HepG2 (cell line): ENCODE results near the gene GCH1. TPM values are rescaled to one million over a fixed set of nuclear protein-coding genes. Genes with fewer than 3 reads are reported as not detected.

Source experiments
- ATAC-seq: fragments of 200-7000 bp; cut with Tn5 transposase; 3 replicates; pipeline ENCODE4 v1.9.1; 2020; ENCODE audit warnings: mild to moderate bottlenecking, moderate library complexity
- BruUV-seq: library from RNA; stranded (reverse); fragments of 400-500 nt; replicated peaks from 2 replicates; lab custom pipeline; 2021; lab: Mats Ljungman, UMichigan
- CTCF ChIA-PET: fragments of 300-600 bp; formaldehyde crosslinking; extraction: SDS; loops from one replicate; lab custom pipeline; 2021; ENCODE audit warnings: low total read pairs, inconsistent platforms, low intra/inter-chr PET ratio; lab: Yijun Ruan, JAX
- POLR2A ChIA-PET: fragments of 350-600 bp; sonication (Branson Sonifier 250); formaldehyde crosslinking; loops from one replicate; lab custom pipeline; 2020; ENCODE audit warnings: antibody characterized with exemption, inconsistent platforms; lab: Yijun Ruan, JAX
- DNase-seq: peaks from one replicate; pipeline ENCODE4 v3.0.0-alpha.2; 2015; ENCODE audit warnings: low spot score
- FAIRE-seq: peaks from 3 replicates; lab custom pipeline; 2011; peaks lifted over from hg19 to GRCh38; lab: Jason Lieb, UNC
- H2AFZ ChIP-seq: one replicate; pipeline ENCODE4 v1.6.1; 2011; ENCODE audit warnings: low read length, inconsistent platforms
- H3K27ac ChIP-seq: fragments of 300-600 bp; 3 replicates; pipeline ENCODE4 v1.8.0; 2011; ENCODE audit warnings: mixed run types, mild to moderate bottlenecking, mixed read lengths, low read length, inconsistent platforms; ENCODE audit not compliant: insufficient read depth; ENCODE audit errors: extremely low read length
- H3K27me3 ChIP-seq, 2 experiments: fragments of 200-600 bp in 1 of 2; 2 replicates in 1 of 2; 3 replicates in 1 of 2; pipeline versions ENCODE4 v1.6.0 to v1.8.0; 2011; ENCODE audit warnings: low read length in 2 of 2, mild to moderate bottlenecking in 2 of 2, moderate library complexity in 2 of 2, inconsistent platforms in 1 of 2; ENCODE audit not compliant: insufficient read depth in 2 of 2, control insufficient read depth in 1 of 2
- H3K36me3 ChIP-seq, 2 experiments: fragments of 200-600 bp in 1 of 2; replicated peaks in 1 of 2; 2 replicates in 1 of 2; 3 replicates in 1 of 2; pipeline versions ENCODE4 v1.5.1 to v1.8.0; 2011; ENCODE audit warnings: low read length in 2 of 2, inconsistent platforms in 1 of 2; ENCODE audit not compliant: insufficient read depth in 2 of 2, control insufficient read depth in 1 of 2
- H3K4me1 ChIP-seq: 2 replicates; pipeline ENCODE4 v1.5.1; 2012; ENCODE audit warnings: low read length, inconsistent platforms; ENCODE audit not compliant: insufficient read depth
- H3K4me2 ChIP-seq: 2 replicates; pipeline ENCODE4 v1.6.0; 2011; ENCODE audit warnings: low read depth, low read length, inconsistent platforms
- H3K4me3 ChIP-seq, 3 experiments: fragments of 200-600 bp in 1 of 3; sonication (generic), shearing (Covaris generic) in 1 of 3; replicated peaks in 1 of 3; 2 replicates each; pipeline ENCODE4 v1.5.1; 2011 to 2016; ENCODE audit warnings: low read length in 3 of 3, inconsistent platforms in 2 of 3, low read depth in 2 of 3, mild to moderate bottlenecking in 2 of 3, control low read depth in 1 of 3, mixed read lengths in 1 of 3; ENCODE audit not compliant: insufficient read depth in 1 of 3
- H3K79me2 ChIP-seq: one replicate; pipeline ENCODE4 v1.6.1; 2011; ENCODE audit warnings: low read length, inconsistent platforms; ENCODE audit not compliant: insufficient read depth
- H3K9ac ChIP-seq: 2 replicates; pipeline ENCODE4 v1.6.0; 2011; ENCODE audit warnings: mild to moderate bottlenecking, low read depth, low read length, inconsistent platforms; ENCODE audit not compliant: insufficient read depth
- H3K9me3 ChIP-seq: 2 replicates; pipeline ENCODE4 v1.5.1; 2012; ENCODE audit warnings: mild to moderate bottlenecking, low read length
- H4K20me1 ChIP-seq: 2 replicates; pipeline ENCODE4 v1.6.0; 2011; ENCODE audit warnings: inconsistent platforms, mild to moderate bottlenecking, low read length, moderate library complexity; ENCODE audit not compliant: insufficient read depth
- ATF5 ChIP-seq: sonication (generic); formaldehyde crosslinking; IDR thresholded peaks from 2 replicates; pipeline ENCODE4 v1.4.0; 2020; ENCODE audit warnings: mild to moderate bottlenecking, low read depth, missing genetic modification reagents
- CEBPG ChIP-seq: IDR thresholded peaks from 2 replicates; pipeline ENCODE4 v1.6.1; 2016
- CHD2 ChIP-seq: IDR thresholded peaks from 2 replicates; pipeline ENCODE4 v1.6.1; 2011; ENCODE audit warnings: low read depth, low read length, improper control_type of control experiment
- FOXP1 ChIP-seq, 2 experiments: fragments of 450-650 bp in 1 of 2; IDR thresholded peaks; 2 replicates each; pipeline ENCODE4 v1.6.1; 2017 to 2018; ENCODE audit warnings: antibody characterized with exemption in 1 of 2
- HNF1A ChIP-seq, 2 experiments: sonication (generic) in 1 of 2; formaldehyde crosslinking in 1 of 2; IDR thresholded peaks; 2 replicates each; pipeline versions ENCODE4 v1.4.0 to v1.6.1; 2016 to 2020; ENCODE audit warnings: borderline replicate concordance in 1 of 2, low read depth in 1 of 2, mild to moderate bottlenecking in 1 of 2, missing genetic modification reagents in 1 of 2
- ZNF235 ChIP-seq: sonication (generic); formaldehyde crosslinking; IDR thresholded peaks from 2 replicates; pipeline ENCODE4 v1.8.1; 2023; ENCODE audit warnings: mild to moderate bottlenecking, missing genetic modification reagents, borderline replicate concordance
- ZNF737 ChIP-seq: sonication (generic); formaldehyde crosslinking; IDR thresholded peaks from 2 replicates; pipeline ENCODE4 v1.5.0; 2020; ENCODE audit warnings: missing genetic modification reagents, mild to moderate bottlenecking, borderline replicate concordance
- ZNF772 ChIP-seq: sonication (generic); formaldehyde crosslinking; IDR thresholded peaks from 2 replicates; pipeline ENCODE4 v1.5.0; 2020; ENCODE audit warnings: mild to moderate bottlenecking, missing genetic modification reagents
- WGBS: methylation state at CpG from one replicate; pipeline ENCODE4 v1.1.6; 2017; ENCODE audit warnings: low lambda C conversion rate; 5-methylcytosine and 5-hydroxymethylcytosine counted together
- in situ Hi-C: cut with HindIII; loops from 2 replicates; pipeline ENCODE4 v1.10.0; 2017; ENCODE audit warnings: low pct_unique_long_range_greater_than_20kb; ENCODE audit not compliant: extremely low pct_ligation_motif_present
- intact Hi-C: fragments of 100-400 bp; cut with micrococcal nuclease; formaldehyde crosslinking; loops from one replicate; pipeline ENCODE4 v1.10.0; 2022; ENCODE audit not compliant: unreplicated experiment
- polyA plus RNA-seq, 8 experiments: library from polyadenylated mRNA; depleted of rRNA in 3 of 8; stranded (reverse) in 7 of 8; unstranded in 1 of 8; fragments of >200 nt; fragmentation: Illumina TruSeq in 4 of 8; extraction: Trizol in 4 of 8; gene quantifications; 2 replicates each; pipeline versions ENCODE4 v1.2.1 to v1.2.3, GENCODE V29; 2011 to 2016; ENCODE audit warnings: low read depth in 4 of 8, missing spikeins in 1 of 8, mixed read lengths in 1 of 8; ENCODE audit not compliant: insufficient read depth in 1 of 8
- total RNA-seq, 5 experiments: library from RNA; depleted of rRNA; stranded (reverse); fragments of >200 nt; fragmentation: Illumina TruSeq; extraction: Trizol; gene quantifications; 2 replicates each; pipeline ENCODE4 v1.2.3, GENCODE V29; 2016; ENCODE audit warnings: low read depth in 1 of 5
- TF ChIP-seq, protein P1 (sequence below): sonication (generic); formaldehyde crosslinking; IDR thresholded peaks from 2 replicates; pipeline ENCODE4 v1.4.0; 2020; ENCODE audit warnings: missing genetic modification reagents, borderline replicate concordance
- TF ChIP-seq, protein P2 (sequence below): sonication (generic); formaldehyde crosslinking; IDR thresholded peaks from 2 replicates; pipeline ENCODE4 v1.9.0; 2021; ENCODE audit warnings: mild to moderate bottlenecking, missing genetic modification reagents

The GCH1 gene
- total and polyA plus RNA-seq, 2 of the 13 experiments (the other 11 are each of a cell fraction or from before 2014, with no cell fraction given), result 15.0 to 25.2 TPM

DNA sequence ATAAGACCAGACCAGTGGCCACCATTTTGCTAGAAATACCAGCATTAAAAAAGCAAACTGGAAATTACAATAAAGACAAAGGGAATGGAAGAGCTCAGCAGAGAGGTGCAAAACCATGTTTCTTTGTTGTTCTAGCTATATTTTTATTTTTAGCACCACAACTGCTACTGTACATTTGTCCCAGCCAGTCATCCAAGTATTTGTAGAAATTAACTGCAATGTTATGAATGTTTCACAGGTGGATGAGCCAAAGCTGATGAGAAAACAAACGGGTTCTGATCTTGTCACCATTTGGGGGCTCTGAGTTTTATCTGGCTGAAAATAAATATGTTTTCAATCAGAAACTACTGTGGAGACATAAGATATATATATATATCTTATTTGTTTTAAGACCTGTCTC, 24.9 kb upstream of the GCH1 start:
- Histone ChIP-seq H3K9ac (no peak overlapping the region), H3K36me3 (no peaks in the 10 kb centered on the region), H3K4me2 (no peak overlapping the region), H2AFZ (no peak overlapping the region), H3K4me3 (no peak overlapping the region), H3K27ac (no peak overlapping the region), H3K27me3 (no peaks in the 10 kb centered on the region), H3K9me3 (no peaks in the 10 kb centered on the region), H4K20me1 (no peaks in the 10 kb centered on the region), H3K79me2 (no peaks in the 10 kb centered on the region), H3K4me1 (no peaks in the 10 kb centered on the region)
- POLR2A ChIA-PET, result no interaction called here
- BruUV-seq, result no TSS peak
- in situ Hi-C loops, result no loop called here
- no peak for FAIRE-seq
- ATAC-seq, result no peak
- intact Hi-C loops, result no loop called here
- WGBS, result 79% methylated on average over 1 of the region's 1 CpG
- DNase-seq, result no peak
- CTCF ChIA-PET, result no interaction called here
- TF ChIP-seq, protein P1, sequence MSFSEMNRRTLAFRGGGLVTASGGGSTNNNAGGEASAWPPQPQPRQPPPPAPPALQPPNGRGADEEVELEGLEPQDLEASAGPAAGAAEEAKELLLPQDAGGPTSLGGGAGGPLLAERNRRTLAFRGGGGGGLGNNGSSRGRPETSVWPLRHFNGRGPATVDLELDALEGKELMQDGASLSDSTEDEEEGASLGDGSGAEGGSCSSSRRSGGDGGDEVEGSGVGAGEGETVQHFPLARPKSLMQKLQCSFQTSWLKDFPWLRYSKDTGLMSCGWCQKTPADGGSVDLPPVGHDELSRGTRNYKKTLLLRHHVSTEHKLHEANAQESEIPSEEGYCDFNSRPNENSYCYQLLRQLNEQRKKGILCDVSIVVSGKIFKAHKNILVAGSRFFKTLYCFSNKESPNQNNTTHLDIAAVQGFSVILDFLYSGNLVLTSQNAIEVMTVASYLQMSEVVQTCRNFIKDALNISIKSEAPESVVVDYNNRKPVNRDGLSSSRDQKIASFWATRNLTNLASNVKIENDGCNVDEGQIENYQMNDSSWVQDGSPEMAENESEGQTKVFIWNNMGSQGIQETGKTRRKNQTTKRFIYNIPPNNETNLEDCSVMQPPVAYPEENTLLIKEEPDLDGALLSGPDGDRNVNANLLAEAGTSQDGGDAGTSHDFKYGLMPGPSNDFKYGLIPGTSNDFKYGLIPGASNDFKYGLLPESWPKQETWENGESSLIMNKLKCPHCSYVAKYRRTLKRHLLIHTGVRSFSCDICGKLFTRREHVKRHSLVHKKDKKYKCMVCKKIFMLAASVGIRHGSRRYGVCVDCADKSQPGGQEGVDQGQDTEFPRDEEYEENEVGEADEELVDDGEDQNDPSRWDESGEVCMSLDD (CRISPR knock-in tag), result no peak
- TF ChIP-seq, protein P2, sequence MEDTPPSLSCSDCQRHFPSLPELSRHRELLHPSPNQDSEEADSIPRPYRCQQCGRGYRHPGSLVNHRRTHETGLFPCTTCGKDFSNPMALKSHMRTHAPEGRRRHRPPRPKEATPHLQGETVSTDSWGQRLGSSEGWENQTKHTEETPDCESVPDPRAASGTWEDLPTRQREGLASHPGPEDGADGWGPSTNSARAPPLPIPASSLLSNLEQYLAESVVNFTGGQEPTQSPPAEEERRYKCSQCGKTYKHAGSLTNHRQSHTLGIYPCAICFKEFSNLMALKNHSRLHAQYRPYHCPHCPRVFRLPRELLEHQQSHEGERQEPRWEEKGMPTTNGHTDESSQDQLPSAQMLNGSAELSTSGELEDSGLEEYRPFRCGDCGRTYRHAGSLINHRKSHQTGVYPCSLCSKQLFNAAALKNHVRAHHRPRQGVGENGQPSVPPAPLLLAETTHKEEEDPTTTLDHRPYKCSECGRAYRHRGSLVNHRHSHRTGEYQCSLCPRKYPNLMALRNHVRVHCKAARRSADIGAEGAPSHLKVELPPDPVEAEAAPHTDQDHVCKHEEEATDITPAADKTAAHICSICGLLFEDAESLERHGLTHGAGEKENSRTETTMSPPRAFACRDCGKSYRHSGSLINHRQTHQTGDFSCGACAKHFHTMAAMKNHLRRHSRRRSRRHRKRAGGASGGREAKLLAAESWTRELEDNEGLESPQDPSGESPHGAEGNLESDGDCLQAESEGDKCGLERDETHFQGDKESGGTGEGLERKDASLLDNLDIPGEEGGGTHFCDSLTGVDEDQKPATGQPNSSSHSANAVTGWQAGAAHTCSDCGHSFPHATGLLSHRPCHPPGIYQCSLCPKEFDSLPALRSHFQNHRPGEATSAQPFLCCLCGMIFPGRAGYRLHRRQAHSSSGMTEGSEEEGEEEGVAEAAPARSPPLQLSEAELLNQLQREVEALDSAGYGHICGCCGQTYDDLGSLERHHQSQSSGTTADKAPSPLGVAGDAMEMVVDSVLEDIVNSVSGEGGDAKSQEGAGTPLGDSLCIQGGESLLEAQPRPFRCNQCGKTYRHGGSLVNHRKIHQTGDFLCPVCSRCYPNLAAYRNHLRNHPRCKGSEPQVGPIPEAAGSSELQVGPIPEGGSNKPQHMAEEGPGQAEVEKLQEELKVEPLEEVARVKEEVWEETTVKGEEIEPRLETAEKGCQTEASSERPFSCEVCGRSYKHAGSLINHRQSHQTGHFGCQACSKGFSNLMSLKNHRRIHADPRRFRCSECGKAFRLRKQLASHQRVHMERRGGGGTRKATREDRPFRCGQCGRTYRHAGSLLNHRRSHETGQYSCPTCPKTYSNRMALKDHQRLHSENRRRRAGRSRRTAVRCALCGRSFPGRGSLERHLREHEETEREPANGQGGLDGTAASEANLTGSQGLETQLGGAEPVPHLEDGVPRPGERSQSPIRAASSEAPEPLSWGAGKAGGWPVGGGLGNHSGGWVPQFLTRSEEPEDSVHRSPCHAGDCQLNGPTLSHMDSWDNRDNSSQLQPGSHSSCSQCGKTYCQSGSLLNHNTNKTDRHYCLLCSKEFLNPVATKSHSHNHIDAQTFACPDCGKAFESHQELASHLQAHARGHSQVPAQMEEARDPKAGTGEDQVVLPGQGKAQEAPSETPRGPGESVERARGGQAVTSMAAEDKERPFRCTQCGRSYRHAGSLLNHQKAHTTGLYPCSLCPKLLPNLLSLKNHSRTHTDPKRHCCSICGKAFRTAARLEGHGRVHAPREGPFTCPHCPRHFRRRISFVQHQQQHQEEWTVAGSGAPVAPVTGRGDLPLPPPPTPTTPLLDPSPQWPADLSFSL (CRISPR knock-in tag), result no peak
- no peak for TF ChIP-seq HNF1A (IDR thresholded peaks at IDR 0.05; ENCODE audit: low read depth)
- TF ChIP-seq HNF1A (CRISPR knock-in tag; IDR thresholded peaks at IDR 0.05; ENCODE audit: borderline replicate concordance), result no peak
- no peak for TF ChIP-seq CEBPG (CRISPR knock-in tag)
- TF ChIP-seq ZNF235 (CRISPR knock-in tag), result no peak
- TF ChIP-seq FOXP1 (IDR thresholded peaks at IDR 0.05), result no peak
- no peak for TF ChIP-seq FOXP1 (CRISPR knock-in tag; IDR thresholded peaks at IDR 0.05)
- TF ChIP-seq CHD2, result no peak
- TF ChIP-seq ZNF772 (CRISPR knock-in tag), result no peak
- no peak for TF ChIP-seq ATF5 (CRISPR knock-in tag)
- TF ChIP-seq ZNF737, result no peak
